HG02588 (cell line): ENCODE results near the gene POLR1H.

ENCODE experiments used
- ATAC-seq: cut with Tn5 transposase; IDR thresholded peaks from one replicate; pipeline ENCODE4 v1.9.1; 2021; ENCODE audit warnings: mild to moderate bottlenecking, moderate library complexity; ENCODE audit not compliant: unreplicated experiment

POLR1H gene

GRCh38 chr6:30093951-30094661 lies 33.0 kb downstream of the POLR1H start:
- no peak for ATAC-seq

DNA sequence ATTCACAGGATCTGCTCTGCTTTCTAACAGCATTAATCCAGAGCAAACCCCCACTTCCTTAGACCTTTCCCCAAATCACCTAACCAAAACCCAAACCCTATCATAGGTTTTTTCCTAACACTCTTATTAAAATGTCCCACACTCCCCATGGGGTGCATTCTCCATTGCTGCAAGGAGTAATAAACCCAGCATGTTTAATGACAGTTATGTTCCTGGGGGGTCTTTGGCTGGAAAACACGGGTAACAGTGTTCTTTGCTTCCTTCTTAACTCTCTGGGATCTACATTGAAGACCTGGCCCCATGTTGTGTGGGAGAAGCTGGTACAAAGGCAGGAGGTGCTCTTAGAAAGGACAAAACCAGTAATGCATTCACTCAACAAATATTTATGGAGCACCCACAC lies 35.8 kb downstream of the POLR1H start:
- ATAC-seq: no peak

DNA sequence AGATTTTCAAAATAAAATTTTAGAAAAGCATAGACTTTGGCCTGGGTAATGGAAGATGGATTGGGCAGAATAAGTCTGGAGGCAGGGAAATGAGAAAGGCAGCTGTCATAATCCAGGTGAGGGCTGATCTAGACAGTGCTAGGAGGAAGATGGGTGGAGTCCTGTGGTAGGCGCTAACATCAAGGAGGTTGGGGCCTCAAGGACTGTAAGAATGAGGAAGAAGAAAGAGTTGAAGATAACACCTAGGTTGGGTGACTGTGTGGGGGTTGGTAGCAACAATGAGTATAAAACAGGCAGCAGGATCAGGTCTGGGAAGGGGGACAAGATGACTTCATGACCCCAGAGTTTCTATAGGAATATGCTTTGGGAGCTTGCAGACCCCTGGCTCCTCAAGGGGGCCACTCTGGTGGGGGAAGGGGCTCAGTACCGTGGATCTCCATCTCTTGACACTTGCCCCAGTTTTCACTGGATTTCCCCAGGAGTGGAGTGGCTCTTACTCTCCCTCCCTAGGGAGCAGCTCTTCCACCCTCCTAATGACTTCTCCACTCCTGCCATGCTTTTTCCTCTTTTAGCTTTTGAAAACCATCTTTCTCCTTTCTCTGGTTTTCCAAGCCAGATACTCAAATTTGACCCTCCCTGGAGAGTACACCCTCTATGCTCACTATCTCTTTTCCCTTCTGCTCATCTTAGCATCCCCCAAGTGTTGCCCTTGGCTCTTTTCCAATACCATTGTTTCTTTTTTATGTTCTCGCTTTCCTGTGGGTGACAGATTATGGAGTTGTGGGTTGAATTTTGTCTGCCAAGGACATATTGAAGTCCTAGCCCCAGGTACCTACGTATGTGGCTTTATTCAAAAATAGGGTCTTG lies 37.1 kb downstream of the POLR1H start:
- no peak for ATAC-seq

- ATAC-seq: no peak
Measured at GRCh38 chr6:30100154-30100553, 39.1 kb downstream of the POLR1H start.

- ATAC-seq: no peak
Measured at GRCh38 chr6:30100585-30101443, 39.7 kb downstream of the POLR1H start.

DNA sequence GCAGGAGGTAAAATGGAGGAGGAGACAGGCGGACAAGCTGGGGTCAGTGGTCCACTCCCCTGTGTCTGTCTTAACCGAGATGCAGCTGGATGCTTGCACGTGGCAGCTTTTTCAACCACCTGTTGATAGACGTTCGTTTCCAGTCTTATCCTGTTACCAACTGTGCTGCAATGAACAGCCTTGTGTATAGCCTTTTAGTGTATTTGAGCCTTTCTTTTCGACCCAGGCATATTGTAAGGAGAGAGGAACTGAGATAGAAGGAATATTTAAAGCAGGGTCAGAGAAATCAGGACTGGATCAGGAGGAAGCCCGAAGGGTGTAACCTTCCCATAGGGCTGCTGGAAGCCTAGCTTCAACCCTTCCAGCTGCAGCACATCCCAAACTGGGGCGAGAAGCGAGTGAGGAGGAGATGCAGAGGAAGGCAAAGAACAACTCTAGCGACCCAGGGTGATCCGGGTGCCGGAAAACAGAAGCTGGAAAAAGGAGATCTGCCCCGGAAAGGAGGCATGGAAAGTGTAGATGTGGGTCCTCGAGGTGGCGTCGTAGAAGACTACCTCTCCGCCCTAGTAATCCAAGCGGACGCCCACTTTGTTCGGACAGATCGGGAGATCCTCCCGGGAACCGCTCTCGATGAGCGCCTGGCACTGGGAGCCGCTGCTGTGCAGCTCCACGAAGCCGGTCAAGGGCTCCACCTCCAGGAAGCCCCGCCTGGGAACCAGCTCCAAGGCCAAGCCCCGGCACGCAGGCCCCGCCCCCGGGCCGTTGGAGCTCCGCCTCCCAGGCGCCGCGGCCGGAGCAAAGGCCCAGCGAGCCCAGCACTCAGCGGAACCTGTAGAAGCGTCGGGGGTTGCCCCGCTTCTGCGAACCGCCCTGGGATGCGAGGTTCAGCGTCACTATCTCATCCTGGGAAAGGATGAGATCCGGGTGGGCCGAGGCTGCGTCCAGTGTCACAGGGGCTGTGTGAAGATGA lies 40.7 kb downstream of the POLR1H start:
- peak; percentile 73 for ATAC-seq

DNA sequence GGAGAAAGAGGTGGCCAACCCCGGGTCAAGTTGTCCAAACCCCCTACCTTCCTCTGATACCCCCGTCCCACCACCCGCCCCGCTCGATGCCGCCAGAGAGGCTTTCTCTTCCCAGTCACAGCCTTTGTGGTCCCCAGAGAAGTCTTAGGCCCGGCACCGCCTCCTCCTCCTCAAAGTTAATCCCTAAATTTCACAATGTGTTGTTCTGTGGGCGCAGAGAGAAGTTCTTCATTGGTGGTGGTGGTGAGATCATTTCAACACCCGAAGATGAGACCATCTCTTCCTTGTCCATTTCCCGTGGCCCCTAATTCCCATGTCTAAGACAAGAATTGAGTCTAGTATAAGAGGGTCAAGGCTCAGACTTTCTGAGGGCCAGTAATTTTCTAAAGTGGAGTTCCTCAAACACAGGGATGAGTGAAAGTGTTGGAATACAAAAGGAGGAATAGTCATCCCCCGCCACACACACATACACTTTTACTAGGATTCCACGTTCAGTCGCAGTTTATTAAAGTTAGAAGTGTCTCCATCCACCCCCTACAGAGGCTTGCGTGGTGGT lies 41.4 kb downstream of the POLR1H start:
- ATAC-seq: no peak

DNA sequence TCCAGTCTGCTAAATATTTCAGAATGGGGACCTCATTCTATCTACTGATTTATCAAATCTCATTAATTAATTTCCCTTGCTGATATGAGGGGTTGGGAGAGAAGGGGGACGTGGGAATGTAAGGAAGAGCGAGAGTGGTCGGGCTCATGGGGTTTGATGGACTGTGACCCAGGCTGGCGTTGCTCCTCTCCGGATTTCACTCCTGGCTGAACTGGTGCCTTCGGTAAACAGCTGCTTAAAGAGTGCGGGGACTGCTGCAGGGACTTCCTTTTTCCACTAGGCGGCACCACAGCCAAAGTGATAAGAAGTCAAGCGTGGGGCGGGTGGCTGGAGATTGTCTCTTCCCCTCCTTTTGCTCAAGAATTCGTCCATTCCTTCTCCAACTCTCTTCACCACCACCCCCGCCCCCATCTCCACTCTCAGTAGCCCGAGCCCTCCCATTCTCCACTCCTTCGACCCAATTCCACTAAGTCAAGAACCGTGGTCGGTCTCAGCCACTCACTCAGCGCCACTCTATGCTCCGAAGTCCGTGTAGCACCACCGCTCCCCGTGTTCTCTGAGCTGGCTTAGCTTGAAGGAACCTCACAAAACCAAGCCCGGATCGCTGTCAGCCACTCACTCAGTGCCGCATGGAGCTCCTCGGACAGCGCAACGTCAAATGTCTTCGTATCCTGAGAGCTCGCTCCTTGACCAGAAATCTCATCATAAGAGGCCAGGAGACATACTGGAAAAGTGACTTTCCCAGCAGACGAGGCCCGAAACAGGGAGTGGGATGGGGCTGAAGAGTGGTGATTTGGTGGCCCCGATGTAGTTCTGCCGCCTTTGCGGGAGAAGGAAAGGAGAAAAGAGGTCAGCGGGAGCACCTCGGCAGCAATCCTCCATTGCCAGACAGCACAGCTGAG lies 42.2 kb downstream of the POLR1H start:
- peak; percentile 42 for ATAC-seq

- no peak for ATAC-seq
Measured at GRCh38 chr6:30103872-30104179, 42.8 kb downstream of the POLR1H start.

DNA sequence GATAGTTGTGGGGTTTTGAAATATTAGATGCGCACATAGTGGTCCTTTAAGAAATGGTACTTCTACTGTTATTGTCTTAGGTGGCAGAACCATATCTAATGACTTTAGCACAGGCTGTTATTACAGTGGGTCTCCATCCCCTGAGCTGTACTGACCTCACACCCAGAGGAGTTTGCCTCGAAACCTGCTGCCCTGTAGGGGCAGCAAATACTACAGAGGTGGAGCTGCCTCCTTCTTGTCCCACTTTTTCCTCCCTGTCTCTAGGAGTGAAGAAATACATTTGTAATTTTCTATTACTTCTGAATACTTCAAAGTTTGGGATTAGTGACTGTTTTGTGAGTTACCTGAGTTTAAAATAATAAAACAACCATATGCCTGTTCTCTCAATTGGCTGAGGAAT lies 43.6 kb downstream of the POLR1H start:
- no peak for ATAC-seq

DNA sequence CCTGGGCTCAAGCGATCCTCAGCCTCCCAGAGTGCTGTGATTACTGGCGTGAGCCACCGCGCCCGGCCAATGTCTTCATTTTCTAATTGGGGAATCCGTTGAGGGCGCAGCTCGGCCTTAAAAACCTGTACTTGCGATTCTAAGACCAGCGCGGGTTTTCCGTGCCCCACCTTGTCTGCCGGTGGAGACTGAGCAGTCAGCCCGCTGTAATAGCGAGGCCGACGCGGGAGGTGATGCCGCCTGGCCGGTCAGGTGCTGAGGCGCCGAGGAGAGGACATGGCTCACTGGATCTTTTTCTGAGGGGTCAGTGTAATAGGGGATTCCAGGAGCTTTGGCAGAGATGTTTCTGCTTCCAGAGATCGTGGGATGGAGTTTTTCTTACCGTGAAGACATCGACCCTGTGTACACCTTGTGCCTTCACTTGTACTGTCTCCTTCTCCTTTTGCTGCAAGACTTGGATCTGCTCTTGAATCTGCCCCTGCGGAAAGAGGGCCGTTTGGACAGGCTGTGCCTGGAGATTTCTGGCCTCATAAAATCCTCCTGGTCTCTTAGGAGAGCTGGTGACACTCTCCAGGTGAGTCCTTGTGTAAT lies 50.3 kb downstream of the POLR1H start:
- no peak for ATAC-seq

GRCh38 chr6:30112402-30112994 lies 51.4 kb downstream of the POLR1H start:
- no peak for ATAC-seq

- ATAC-seq: no peak
Measured at GRCh38 chr6:30113003-30113759, 52.1 kb downstream of the POLR1H start, which contains the start of gene TRIM31. TRIM31 (minus strand) TSS chr6:30113090; CDS start chr6:30112805, 285 bp downstream.

DNA sequence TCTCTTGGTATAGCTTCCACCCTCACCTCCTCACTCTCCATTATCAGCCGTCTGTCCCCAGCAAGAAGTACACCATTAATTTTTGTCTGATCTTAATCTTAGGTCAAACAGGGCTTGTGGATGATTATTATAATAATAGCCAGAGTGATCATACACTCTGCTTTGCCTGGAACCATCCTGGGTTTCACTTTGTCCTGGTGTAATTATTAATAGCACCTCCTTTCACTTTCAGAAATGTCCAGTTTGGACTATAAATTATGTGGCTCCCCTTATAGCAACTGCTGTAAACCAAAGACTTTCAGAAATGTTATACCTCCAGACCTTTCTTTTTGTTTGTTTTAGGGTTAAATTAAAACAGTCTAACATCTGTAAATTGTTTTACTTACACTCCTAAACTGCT lies 52.8 kb downstream of the POLR1H start:
- ATAC-seq: no peak
